IMR-90 (cell line): ENCODE results near the gene MMS19.

Experiments
- CEBPB ChIP-seq: IDR thresholded peaks from 2 replicates; pipeline ENCODE4 v1.6.1; 2012; ENCODE audit warnings: low read depth, low read length, improper control_type of control experiment
- CTCF ChIP-seq: conservative IDR thresholded peaks from 2 replicates; pipeline ENCODE4 v1.5.1; 2012; ENCODE audit warnings: mild to moderate bottlenecking, low read depth, low read length, improper control_type of control experiment
- MXI1 ChIP-seq: IDR thresholded peaks from 2 replicates; pipeline ENCODE4 v1.6.1; 2012; ENCODE audit warnings: low read depth, mild to moderate bottlenecking, low read length, moderate library complexity, borderline replicate concordance
- RAD21 ChIP-seq: IDR thresholded peaks from 2 replicates; pipeline ENCODE4 v1.6.1; 2012; ENCODE audit warnings: low read length, improper control_type of control experiment

- TF ChIP-seq MXI1, result no peak
- no peak for TF ChIP-seq CEBPB
- TF ChIP-seq CTCF, result no peak
- no peak for TF ChIP-seq RAD21
Observed at GRCh38 chr10:97547962-97548361, 49.7 kb upstream of the MMS19 start.
